GM18508 (cell line): ENCODE data around the gene LUC7L.
"Not testable (repeated sequence)": the region's sequence is repeated elsewhere in the genome, so short reads cannot be mapped to it uniquely, and the experiment has no call there.

Experiments used
- ATAC-seq: cut with Tn5 transposase; IDR thresholded peaks from one replicate; pipeline ENCODE4 v1.9.1; 2021; ENCODE audit warnings: moderate number of reproducible peaks; ENCODE audit not compliant: insufficient read depth, unreplicated experiment

The LUC7L gene

DNA sequence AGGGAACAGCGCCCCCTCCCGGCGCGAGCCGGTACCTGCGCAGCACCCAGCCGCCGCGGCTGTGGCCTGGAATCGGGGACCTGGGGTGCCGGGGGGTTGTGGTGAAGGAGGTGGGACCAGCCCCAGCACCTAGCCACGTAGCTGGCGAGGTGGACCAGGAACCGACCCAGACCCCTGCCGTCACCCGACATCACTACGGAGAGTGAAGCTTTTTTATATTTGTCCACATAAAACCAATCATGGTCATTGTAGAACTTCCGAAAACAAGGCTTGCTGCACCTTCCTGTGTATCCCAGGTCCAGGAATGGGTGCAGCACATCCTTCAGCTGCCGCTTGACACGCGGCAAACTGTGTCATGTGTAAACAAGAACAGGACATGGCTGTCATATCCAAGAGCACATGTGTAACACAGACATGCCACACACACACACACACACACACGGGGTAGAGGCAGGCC lies 47.7 kb downstream of the LUC7L start:
- ATAC-seq: no peak

DNA sequence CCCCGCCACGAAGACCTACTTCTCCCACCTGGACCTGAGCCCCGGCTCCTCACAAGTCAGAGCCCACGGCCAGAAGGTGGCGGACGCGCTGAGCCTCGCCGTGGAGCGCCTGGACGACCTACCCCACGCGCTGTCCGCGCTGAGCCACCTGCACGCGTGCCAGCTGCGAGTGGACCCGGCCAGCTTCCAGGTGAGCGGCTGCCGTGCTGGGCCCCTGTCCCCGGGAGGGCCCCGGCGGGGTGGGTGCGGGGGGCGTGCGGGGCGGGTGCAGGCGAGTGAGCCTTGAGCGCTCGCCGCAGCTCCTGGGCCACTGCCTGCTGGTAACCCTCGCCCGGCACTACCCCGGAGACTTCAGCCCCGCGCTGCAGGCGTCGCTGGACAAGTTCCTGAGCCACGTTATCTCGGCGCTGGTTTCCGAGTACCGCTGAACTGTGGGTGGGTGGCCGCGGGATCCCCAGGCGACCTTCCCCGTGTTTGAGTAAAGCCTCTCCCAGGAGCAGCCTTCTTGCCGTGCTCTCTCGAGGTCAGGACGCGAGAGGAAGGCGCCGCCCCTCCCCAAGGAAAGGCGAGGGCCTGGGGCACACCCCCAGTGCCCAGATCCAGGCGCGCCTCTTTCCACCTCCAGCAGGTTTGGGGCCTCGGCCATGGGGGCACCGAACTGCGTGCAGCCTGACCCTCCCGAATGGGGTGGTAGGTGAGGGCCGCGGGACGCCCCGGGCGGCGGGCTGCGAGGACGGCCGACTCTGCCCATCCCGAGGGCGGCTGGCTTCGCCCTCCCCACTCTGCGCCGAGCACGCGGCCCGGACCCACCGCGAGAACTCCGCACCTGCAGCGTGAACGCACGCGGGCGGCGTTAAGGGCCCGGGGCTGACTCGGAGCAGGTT lies 48.3 kb downstream of the LUC7L start:
- ATAC-seq: no peak

DNA sequence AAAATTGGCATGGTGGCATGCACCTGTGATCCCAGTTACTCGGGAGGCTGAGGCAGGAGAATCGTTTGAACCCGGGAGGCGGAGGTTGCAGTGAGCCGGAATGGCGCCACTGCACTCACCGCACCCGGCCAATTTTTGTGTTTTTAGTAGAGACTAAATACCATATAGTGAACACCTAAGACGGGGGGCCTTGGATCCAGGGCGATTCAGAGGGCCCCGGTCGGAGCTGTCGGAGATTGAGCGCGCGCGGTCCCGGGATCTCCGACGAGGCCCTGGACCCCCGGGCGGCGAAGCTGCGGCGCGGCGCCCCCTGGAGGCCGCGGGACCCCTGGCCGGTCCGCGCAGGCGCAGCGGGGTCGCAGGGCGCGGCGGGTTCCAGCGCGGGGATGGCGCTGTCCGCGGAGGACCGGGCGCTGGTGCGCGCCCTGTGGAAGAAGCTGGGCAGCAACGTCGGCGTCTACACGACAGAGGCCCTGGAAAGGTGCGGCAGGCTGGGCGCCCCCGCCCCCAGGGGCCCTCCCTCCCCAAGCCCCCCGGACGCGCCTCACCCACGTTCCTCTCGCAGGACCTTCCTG lies 49.1 kb downstream of the LUC7L start, which contains the start of gene HBQ1:
Gene HBQ1, plus strand, starts transcription at position 359 of the 575 bp plus-strand sequence. Its CDS starts 28 bp downstream, at position 387.
- no peak for ATAC-seq

DNA sequence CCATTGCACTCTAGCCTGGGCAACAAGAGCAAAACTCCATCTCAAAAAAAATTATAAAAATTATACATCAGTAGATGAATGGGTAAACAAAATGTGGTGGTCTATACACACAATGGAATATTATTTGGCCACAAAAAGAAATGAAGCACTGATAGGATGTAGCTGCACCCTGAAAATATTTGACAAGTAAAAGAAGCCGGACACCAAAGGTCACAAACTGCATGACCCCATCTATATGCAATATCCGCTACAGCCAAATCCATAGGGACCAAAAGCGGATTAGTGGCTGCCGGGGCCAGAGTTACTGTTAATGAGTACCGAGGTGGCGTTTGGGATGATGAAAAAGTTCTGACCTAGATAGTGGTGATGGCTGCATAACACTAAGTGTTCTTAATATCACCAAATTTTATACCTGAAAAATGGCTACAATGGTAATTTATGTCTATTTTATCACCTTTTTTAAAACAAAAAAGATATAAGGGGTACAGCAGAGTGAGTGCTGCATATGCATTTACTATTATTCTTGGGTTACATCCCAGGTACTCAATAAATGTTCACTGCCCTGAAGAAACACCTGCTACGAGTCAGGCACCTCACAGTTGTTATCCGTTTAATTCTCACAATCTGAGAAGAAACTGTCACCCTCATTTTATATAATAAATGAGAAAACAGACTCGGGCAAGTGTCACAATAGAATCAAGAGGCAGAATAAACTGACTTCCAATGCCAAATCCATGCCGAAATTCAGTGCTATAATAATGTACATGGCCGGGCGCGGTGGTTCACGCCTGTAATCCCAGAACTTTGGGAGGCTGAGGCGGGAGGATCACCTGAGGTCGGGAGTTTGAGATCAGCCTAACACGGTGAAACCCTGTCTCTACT lies 49.8 kb downstream of the LUC7L start:
- no peak for ATAC-seq

DNA sequence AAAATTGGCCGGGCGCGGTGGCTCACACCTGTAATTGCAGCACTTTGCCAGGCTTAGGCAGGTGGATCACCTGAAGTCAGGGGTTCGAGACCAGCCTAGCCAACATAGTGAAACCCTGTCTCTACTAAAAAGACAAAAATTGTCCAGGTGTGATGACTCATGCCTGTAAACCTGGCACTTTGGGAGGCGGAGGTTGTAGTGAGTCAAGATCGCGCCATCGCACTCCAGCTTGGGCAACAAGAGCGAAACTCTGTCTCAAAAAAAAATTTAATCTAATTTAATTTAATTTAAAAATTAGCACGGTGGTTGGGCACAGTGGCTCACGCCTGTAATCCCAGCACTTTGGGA lies 50.6 kb downstream of the LUC7L start:
- ATAC-seq: no peak

DNA sequence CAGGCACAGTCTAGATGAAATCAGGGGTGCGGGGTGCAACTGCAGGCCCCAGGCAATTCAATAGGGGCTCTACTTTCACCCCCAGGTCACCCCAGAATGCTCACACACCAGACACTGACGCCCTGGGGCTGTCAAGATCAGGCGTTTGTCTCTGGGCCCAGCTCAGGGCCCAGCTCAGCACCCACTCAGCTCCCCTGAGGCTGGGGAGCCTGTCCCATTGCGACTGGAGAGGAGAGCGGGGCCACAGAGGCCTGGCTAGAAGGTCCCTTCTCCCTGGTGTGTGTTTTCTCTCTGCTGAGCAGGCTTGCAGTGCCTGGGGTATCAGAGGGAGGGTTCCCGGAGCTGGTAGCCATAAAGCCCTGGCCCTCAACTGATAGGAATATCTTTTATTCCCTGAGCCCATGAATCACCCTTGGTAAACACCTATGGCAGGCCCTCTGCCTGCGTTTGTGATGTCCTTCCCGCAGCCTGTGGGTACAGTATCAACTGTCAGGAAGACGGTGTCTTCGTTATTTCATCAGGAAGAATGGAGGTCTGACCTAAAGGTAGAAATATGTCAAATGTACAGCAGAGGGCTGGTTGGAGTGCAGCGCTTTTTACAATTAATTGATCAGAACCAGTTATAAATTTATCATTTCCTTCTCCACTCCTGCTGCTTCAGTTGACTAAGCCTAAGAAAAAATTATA lies 51.1 kb downstream of the LUC7L start:
- ATAC-seq: no peak

DNA sequence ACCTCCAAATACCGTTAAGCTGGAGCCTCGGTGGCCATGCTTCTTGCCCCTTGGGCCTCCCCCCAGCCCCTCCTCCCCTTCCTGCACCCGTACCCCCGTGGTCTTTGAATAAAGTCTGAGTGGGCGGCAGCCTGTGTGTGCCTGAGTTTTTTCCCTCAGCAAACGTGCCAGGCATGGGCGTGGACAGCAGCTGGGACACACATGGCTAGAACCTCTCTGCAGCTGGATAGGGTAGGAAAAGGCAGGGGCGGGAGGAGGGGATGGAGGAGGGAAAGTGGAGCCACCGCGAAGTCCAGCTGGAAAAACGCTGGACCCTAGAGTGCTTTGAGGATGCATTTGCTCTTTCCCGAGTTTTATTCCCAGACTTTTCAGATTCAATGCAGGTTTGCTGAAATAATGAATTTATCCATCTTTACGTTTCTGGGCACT lies 51.8 kb downstream of the LUC7L start:
- no peak for ATAC-seq

DNA sequence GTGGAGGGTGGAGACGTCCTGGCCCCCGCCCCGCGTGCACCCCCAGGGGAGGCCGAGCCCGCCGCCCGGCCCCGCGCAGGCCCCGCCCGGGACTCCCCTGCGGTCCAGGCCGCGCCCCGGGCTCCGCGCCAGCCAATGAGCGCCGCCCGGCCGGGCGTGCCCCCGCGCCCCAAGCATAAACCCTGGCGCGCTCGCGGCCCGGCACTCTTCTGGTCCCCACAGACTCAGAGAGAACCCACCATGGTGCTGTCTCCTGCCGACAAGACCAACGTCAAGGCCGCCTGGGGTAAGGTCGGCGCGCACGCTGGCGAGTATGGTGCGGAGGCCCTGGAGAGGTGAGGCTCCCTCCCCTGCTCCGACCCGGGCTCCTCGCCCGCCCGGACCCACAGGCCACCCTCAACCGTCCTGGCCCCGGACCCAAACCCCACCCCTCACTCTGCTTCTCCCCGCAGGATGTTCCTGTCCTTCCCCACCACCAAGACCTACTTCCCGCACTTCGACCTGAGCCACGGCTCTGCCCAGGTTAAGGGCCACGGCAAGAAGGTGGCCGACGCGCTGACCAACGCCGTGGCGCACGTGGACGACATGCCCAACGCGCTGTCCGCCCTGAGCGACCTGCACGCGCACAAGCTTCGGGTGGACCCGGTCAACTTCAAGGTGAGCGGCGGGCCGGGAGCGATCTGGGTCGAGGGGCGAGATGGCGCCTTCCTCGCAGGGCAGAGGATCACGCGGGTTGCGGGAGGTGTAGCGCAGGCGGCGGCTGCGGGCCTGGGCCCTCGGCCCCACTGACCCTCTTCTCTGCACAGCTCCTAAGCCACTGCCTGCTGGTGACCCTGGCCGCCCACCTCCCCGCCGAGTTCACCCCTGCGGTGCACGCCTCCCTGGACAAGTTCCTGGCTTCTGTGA lies 52.5 kb downstream of the LUC7L start, which contains the start of gene HBA1:
Gene HBA1, plus strand, starts transcription at position 204 of the 906 bp plus-strand sequence. Its CDS starts 37 bp downstream, at position 241.
- not testable (repeated sequence) for ATAC-seq

DNA sequence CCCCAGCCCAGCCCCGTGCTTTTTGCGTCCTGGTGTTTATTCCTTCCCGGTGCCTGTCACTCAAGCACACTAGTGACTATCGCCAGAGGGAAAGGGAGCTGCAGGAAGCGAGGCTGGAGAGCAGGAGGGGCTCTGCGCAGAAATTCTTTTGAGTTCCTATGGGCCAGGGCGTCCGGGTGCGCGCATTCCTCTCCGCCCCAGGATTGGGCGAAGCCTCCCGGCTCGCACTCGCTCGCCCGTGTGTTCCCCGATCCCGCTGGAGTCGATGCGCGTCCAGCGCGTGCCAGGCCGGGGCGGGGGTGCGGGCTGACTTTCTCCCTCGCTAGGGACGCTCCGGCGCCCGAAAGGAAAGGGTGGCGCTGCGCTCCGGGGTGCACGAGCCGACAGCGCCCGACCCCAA lies 53.2 kb downstream of the LUC7L start:
- not testable (repeated sequence) for ATAC-seq

GRCh38 chr16:175011-175949 lies 54.0 kb downstream of the LUC7L start:
- ATAC-seq: no peak

- ATAC-seq: not testable (repeated sequence)
Measured at GRCh38 chr16:173928-174769, 55.1 kb downstream of the LUC7L start.

GRCh38 chr16:173211-173854 lies 55.9 kb downstream of the LUC7L start:
- ATAC-seq: not testable (repeated sequence)

DNA sequence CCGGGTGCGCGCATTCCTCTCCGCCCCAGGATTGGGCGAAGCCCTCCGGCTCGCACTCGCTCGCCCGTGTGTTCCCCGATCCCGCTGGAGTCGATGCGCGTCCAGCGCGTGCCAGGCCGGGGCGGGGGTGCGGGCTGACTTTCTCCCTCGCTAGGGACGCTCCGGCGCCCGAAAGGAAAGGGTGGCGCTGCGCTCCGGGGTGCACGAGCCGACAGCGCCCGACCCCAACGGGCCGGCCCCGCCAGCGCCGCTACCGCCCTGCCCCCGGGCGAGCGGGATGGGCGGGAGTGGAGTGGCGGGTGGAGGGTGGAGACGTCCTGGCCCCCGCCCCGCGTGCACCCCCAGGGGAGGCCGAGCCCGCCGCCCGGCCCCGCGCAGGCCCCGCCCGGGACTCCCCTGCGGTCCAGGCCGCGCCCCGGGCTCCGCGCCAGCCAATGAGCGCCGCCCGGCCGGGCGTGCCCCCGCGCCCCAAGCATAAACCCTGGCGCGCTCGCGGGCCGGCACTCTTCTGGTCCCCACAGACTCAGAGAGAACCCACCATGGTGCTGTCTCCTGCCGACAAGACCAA lies 56.8 kb downstream of the LUC7L start, which contains the start of gene HBA2:
Gene HBA2, plus strand, starts transcription at position 503 of the 568 bp plus-strand sequence. Its CDS starts 37 bp downstream, at position 540.
- ATAC-seq: not testable (repeated sequence)

DNA sequence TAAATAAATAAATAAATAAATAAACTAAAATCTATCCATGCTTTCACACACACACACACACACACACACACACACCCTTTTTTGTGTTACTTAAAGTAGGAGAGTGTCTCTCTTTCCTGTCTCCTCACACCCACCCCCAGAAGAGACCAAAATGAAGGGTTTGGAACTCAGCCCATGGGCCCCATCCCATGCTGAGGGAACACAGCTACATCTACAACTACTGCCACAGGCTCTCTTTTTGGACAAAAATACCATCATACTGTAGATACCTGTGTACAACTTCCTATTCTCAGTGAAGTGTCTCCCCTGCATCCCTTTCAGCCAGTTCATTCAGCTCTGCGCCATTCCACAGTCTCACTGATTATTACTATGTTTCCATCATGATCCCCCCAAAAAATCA lies 58.5 kb downstream of the LUC7L start:
- no peak for ATAC-seq

DNA sequence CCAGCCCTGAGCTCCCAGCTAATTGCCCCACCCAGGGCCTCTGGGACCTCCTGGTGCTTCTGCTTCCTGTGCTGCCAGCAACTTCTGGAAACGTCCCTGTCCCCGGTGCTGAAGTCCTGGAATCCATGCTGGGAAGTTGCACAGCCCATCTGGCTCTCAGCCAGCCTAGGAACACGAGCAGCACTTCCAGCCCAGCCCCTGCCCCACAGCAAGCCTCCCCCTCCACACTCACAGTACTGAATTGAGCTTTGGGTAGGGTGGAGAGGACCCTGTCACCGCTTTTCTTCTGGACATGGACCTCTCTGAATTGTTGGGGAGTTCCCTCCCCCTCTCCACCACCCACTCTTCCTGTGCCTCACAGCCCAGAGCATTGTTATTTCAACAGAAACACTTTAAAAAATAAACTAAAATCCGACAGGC lies 59.2 kb downstream of the LUC7L start:
- not testable (repeated sequence) for ATAC-seq

- ATAC-seq: no peak
Measured at GRCh38 chr16:169014-169413, 60.2 kb downstream of the LUC7L start.
